CD4-positive, alpha-beta T cell (primary cell): Measurements from ENCODE around the gene RAPGEF3. TPM values are rescaled to one million over a fixed set of nuclear protein-coding genes. Genes with fewer than 3 reads are reported as not detected.

ENCODE experiments used
- ATAC-seq: fragments of 200-7000 bp; cut with Tn5 transposase; one replicate; pipeline ENCODE4 v1.10.0; 2022; ENCODE audit warnings: mild to moderate bottlenecking; ENCODE audit not compliant: poor library complexity
- CTCF ChIA-PET: fragments of 350-600 bp; sonication (Branson Sonifier 250); formaldehyde crosslinking; loops from one replicate; lab custom pipeline; 2021; ENCODE audit warnings: antibody characterized with exemption, inconsistent platforms; lab: Charles Lee
- POLR2A ChIA-PET: fragments of 350-600 bp; sonication (Branson Sonifier 250); formaldehyde crosslinking; loops from one replicate; lab custom pipeline; 2021; ENCODE audit warnings: antibody characterized with exemption, inconsistent platforms; lab: Charles Lee
- DNase-seq, 14 experiments: peaks; one replicate each; pipeline ENCODE4 v3.0.0-alpha.2; 2013 to 2020; ENCODE audit warnings: mixed read lengths in 2 of 14
- H3K27ac ChIP-seq, 2 donors: one replicate each; pipeline versions ENCODE4 v1.5.1 to v1.7.0; 2013; ENCODE audit warnings: low read length in 2 of 2, low read depth in 1 of 2, mild to moderate bottlenecking in 1 of 2
- H3K27me3 ChIP-seq, 2 experiments: 1 replicate in 1 of 2; 2 replicates in 1 of 2; pipeline versions ENCODE4 v1.6.1 to v1.7.0; 2013; ENCODE audit warnings: low read length in 2 of 2, control low read depth in 1 of 2, mild to moderate bottlenecking in 1 of 2, moderate library complexity in 1 of 2; ENCODE audit not compliant: insufficient read depth in 2 of 2, control insufficient read depth in 1 of 2
- H3K36me3 ChIP-seq: one replicate; pipeline ENCODE4 v1.6.1; 2013; ENCODE audit warnings: low read length, control low read depth; ENCODE audit not compliant: insufficient read depth
- H3K4me1 ChIP-seq: one replicate; pipeline ENCODE4 v1.6.1; 2013; ENCODE audit warnings: low read length, control low read depth; ENCODE audit not compliant: insufficient read depth
- H3K4me3 ChIP-seq: one replicate; pipeline ENCODE4 v1.5.1; 2013; ENCODE audit warnings: mild to moderate bottlenecking, low read length, moderate library complexity
- H3K9me3 ChIP-seq, 2 experiments: 1 replicate in 1 of 2; 2 replicates in 1 of 2; pipeline versions ENCODE4 v1.6.1 to v1.7.0; 2013; ENCODE audit warnings: low read length in 2 of 2, mild to moderate bottlenecking in 2 of 2, control low read depth in 1 of 2, moderate library complexity in 1 of 2; ENCODE audit not compliant: control insufficient read depth in 1 of 2, insufficient read depth in 1 of 2
- H3K27ac Mint-ChIP-seq: one replicate; pipeline ENCODE4 v1.8.0; 2020; ENCODE audit warnings: mixed read lengths
- H3K27me3 Mint-ChIP-seq: one replicate; pipeline ENCODE4 v1.8.0; 2021; ENCODE audit warnings: mixed read lengths
- H3K36me3 Mint-ChIP-seq: one replicate; pipeline ENCODE4 v1.8.0; 2021; ENCODE audit warnings: low read depth, mixed read lengths
- H3K4me1 Mint-ChIP-seq: one replicate; pipeline ENCODE4 v1.8.0; 2021; ENCODE audit warnings: low read depth, mixed read lengths
- H3K4me3 Mint-ChIP-seq: one replicate; pipeline ENCODE4 v1.8.0; 2020; ENCODE audit warnings: mild to moderate bottlenecking, mixed read lengths
- H3K9me3 Mint-ChIP-seq: one replicate; pipeline ENCODE4 v1.8.0; 2020; ENCODE audit warnings: mixed read lengths
- CTCF ChIP-seq: fragments of 200-600 bp; IDR thresholded peaks from one replicate; pipeline ENCODE4 v1.8.0; 2022; ENCODE audit warnings: antibody characterized with exemption, mild to moderate bottlenecking
- intact Hi-C, 2 experiments: fragments of 100-400 bp; cut with DNase I in 1 of 2; cut with micrococcal nuclease in 1 of 2; formaldehyde crosslinking; loops; one replicate each; pipeline versions ENCODE4 v1.15.1 to v1.9.0; 2023 to 2025; cut with DNase I, micrococcal nuclease
- total RNA-seq, 174 experiments: library from RNA in 2 of 174; stranded (reverse) in 2 of 174; gene quantifications; one replicate each; pipeline ENCODE4 v1.2.3 and lab custom pipeline; 2021 to 2026

Gene RAPGEF3
- total RNA-seq, 2 experiments from 2014 or later = 0.17 to 0.33 TPM

GRCh38 chr12:47715393-47715876 lies 43.2 kb downstream of the RAPGEF3 start:
- no peaks in the 10 kb centered on the region for H3K36me3 ChIP-seq
- H3K4me3 ChIP-seq = no peak overlapping the region
- peak; percentile 64 to 91 (median 78) for DNase-seq
- ChIA-PET CTCF (interaction anchor here (0.6 to 2.1 kb wide), 16 partner anchors 21 to 683 kb away, joined by 3 to 19 read pairs (median 4); partner anchors contain the start of genes RAPGEF3 and VDR), POLR2A (interaction anchor here (1.2 to 1.9 kb wide), 4 partner anchors 9 to 122 kb away, joined by 3 to 5 read pairs (median 4); partner anchors contain the start of gene RPAP3)
- Mint-ChIP-seq H3K4me1 (peaks cover 26% of the 10 kb centered on the region), H3K4me3 (peak overlapping the region; percentile 48), H3K36me3 (no peaks in the 10 kb centered on the region), H3K9me3 (no peaks in the 10 kb centered on the region), H3K27ac (peak overlapping the region; percentile 21), H3K27me3 (no peaks in the 10 kb centered on the region)
- no peaks in the 10 kb centered on the region for H3K27me3 ChIP-seq
- H3K4me1 ChIP-seq = peaks cover 31% of the 10 kb centered on the region
- ATAC-seq = peak; percentile 72
- H3K27ac ChIP-seq = no peak overlapping the region
- TF ChIP-seq CTCF = peak; percentile 80
- intact Hi-C loops = loop anchor here (1.0 to 10.0 kb wide), 15 partner anchors 9 to 899 kb away; partner anchors contain the start of genes RPAP3 (in 1 of the 2), TMEM106C (in 1 of the 2) and ZNF641 (in 1 of the 2)
- no peaks in the 10 kb centered on the region for H3K9me3 ChIP-seq

GRCh38 chr12:47714826-47715386 lies 43.8 kb downstream of the RAPGEF3 start:
- Mint-ChIP-seq H3K9me3 (no peaks in the 10 kb centered on the region), H3K4me1 (peaks cover 26% of the 10 kb centered on the region), H3K36me3 (no peaks in the 10 kb centered on the region), H3K27me3 (no peaks in the 10 kb centered on the region), H3K27ac (peak overlapping the region; percentile 21), H3K4me3 (no peak overlapping the region)
- TF ChIP-seq CTCF = no peak
- no peaks in the 10 kb centered on the region for H3K9me3 ChIP-seq
- H3K4me3 ChIP-seq = no peak overlapping the region
- CTCF ChIA-PET = interaction anchor here (0.8 to 2.1 kb wide), 12 partner anchors 22 to 682 kb away, joined by 3 to 19 read pairs (median 4); partner anchors contain the start of genes RAPGEF3 and VDR
- ATAC-seq (no peak), DNase-seq (peak in 2 of 14 experiments; percentile 42 to 46)
- H3K27me3 ChIP-seq = no peaks in the 10 kb centered on the region
- intact Hi-C loops = loop anchor here (1.0 to 10.0 kb wide), 16 partner anchors 9 to 900 kb away; partner anchors contain the start of genes RPAP3 (in 1 of the 2), TMEM106C (in 1 of the 2) and ZNF641 (in 1 of the 2)
- no peak overlapping the region for H3K27ac ChIP-seq
- peaks cover 31% of the 10 kb centered on the region for H3K4me1 ChIP-seq
- no peaks in the 10 kb centered on the region for H3K36me3 ChIP-seq
- POLR2A ChIA-PET = interaction anchor here (1.2 to 1.9 kb wide), 4 partner anchors 9 to 123 kb away, joined by 3 to 5 read pairs (median 4); partner anchors contain the start of gene RPAP3

- Mint-ChIP-seq H3K4me1 (peaks cover 42% of the 10 kb centered on the region), H3K4me3 (no peak overlapping the region), H3K36me3 (no peaks in the 10 kb centered on the region), H3K9me3 (no peaks in the 10 kb centered on the region), H3K27ac (no peak overlapping the region), H3K27me3 (no peaks in the 10 kb centered on the region)
- ATAC-seq (no peak), DNase-seq (no peak)
- Histone ChIP-seq H3K36me3 (no peaks in the 10 kb centered on the region), H3K4me3 (no peak overlapping the region), H3K9me3 (no peaks in the 10 kb centered on the region), H3K27me3 (no peaks in the 10 kb centered on the region), H3K27ac (no peak overlapping the region), H3K4me1 (peaks cover 31% of the 10 kb centered on the region)
- no peak for TF ChIP-seq CTCF
- ChIA-PET CTCF (no interaction called here), POLR2A (no interaction called here)
- intact Hi-C loops = loop anchor here (10.0 kb wide), 3 partner anchors 643 to 903 kb away; partner anchors contain the start of gene ZNF641 (in 1 of the 2)
These were observed 46.5 kb downstream of the RAPGEF3 start for GRCh38 chr12:47712171-47712570.
